ENCODE data around the gene GRK5.

The GRK5 gene

GRCh38 chr10:119406601-119407253 lies 199.4 kb downstream of the GRK5 start:
- DNase-seq (ENCODE audit: low spot score): no peak

- no peak for DNase-seq (ENCODE audit: low spot score)
Observed at GRCh38 chr10:119407254-119407777, 199.9 kb downstream of the GRK5 start.

- DNase-seq (ENCODE audit: low spot score): no peak
Observed at GRCh38 chr10:119408072-119408471, 200.7 kb downstream of the GRK5 start.

GRCh38 chr10:119408969-119409371 lies 201.6 kb downstream of the GRK5 start:
- DNase-seq (ENCODE audit: low spot score): no peak

- DNase-seq (ENCODE audit: low spot score): no peak
Observed at GRCh38 chr10:119409385-119409784, 202.0 kb downstream of the GRK5 start.

GRCh38 chr10:119409906-119410305 lies 202.5 kb downstream of the GRK5 start:
- no peak for DNase-seq (ENCODE audit: low spot score)

- no peak for DNase-seq (ENCODE audit: low spot score)
Observed at GRCh38 chr10:119410361-119411116, 203.2 kb downstream of the GRK5 start.

GRCh38 chr10:119412244-119413092 lies 205.1 kb downstream of the GRK5 start:
- no peak for DNase-seq (ENCODE audit: low spot score)

GRCh38 chr10:119413093-119413453 lies 205.7 kb downstream of the GRK5 start:
- DNase-seq (ENCODE audit: low spot score): no peak

GRCh38 chr10:119413471-119414080 lies 206.2 kb downstream of the GRK5 start:
- no peak for DNase-seq (ENCODE audit: low spot score)

GRCh38 chr10:119414081-119414611 lies 206.8 kb downstream of the GRK5 start:
- DNase-seq (ENCODE audit: low spot score): no peak

- no peak for DNase-seq (ENCODE audit: low spot score)
Observed at GRCh38 chr10:119415121-119415520, 207.8 kb downstream of the GRK5 start.

- no peak for DNase-seq (ENCODE audit: low spot score)
Observed at GRCh38 chr10:119415536-119416503, 208.4 kb downstream of the GRK5 start.

GRCh38 chr10:119416855-119417254 lies 209.5 kb downstream of the GRK5 start:
- peak; percentile 95 for DNase-seq (ENCODE audit: low spot score)

GRCh38 chr10:119417852-119418251 lies 210.5 kb downstream of the GRK5 start:
- DNase-seq (ENCODE audit: low spot score): no peak

GRCh38 chr10:119418362-119418761 lies 211.0 kb downstream of the GRK5 start:
- DNase-seq (ENCODE audit: low spot score): no peak

GRCh38 chr10:119419931-119420330 lies 212.6 kb downstream of the GRK5 start:
- DNase-seq (ENCODE audit: low spot score): no peak

GRCh38 chr10:119420950-119421875 lies 213.8 kb downstream of the GRK5 start:
- no peak for DNase-seq (ENCODE audit: low spot score)

- DNase-seq (ENCODE audit: low spot score): no peak
Observed at GRCh38 chr10:119421891-119422681, 214.7 kb downstream of the GRK5 start.
